GM10847 (cell line): ENCODE measurements around the gene EFNA5.

Source experiments
- POLR2A ChIP-seq: IDR thresholded peaks from 2 replicates; pipeline ENCODE4 v1.6.1; 2011; ENCODE audit not compliant: insufficient read length; ENCODE audit errors: extremely low read depth

The EFNA5 gene

DNA sequence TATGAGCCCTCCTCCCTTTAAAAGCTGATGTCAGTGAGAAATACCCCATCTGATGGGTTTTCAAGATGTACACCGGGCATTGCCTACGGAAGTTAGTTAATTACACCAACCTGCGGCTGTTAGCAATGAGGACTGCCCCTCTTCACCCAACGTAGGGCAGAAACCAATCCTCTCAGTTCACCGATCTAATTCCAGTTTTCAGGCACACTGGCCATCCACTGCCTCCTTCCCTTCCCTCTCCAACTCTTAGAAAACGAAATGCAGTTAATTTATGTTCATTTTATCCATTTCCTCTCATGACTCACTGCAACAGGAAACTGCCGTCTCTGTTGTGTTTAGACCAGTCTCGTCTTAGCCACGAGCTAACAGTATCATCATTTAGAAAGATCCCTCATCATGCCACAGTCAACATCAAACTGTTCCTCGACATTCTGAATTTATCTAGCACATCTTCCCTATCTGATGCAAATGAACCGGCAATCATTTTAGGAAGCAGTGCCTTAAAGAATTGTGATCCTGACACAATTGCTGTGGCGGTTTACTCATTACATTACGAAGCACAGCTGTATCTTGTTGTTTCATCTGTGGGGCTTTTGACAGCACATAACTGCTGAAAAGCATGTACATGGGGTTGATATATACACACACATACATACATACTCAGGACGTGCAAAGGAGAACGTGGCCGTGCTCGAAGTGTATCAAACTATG lies 168.6 kb downstream of the EFNA5 start:
- no peak for TF ChIP-seq POLR2A

DNA sequence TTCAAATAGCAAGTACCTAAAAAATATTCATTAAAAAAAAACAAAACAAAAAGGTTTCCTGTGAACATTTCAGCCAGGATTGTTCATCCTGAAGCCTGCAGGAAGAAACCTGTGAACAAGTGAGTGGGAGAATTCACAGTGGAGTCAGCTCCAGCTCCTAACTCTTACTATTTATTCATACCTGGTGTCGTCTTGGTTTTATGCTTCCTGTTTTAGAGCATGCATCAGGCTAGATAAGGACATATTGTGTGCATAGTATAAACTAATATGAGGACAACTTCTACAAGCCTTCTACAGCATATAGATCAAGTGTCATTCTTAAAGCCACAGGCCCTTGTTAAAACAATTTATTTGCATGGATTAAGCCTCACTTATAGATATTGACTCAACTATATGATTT lies 169.9 kb downstream of the EFNA5 start:
- TF ChIP-seq POLR2A, result no peak

DNA sequence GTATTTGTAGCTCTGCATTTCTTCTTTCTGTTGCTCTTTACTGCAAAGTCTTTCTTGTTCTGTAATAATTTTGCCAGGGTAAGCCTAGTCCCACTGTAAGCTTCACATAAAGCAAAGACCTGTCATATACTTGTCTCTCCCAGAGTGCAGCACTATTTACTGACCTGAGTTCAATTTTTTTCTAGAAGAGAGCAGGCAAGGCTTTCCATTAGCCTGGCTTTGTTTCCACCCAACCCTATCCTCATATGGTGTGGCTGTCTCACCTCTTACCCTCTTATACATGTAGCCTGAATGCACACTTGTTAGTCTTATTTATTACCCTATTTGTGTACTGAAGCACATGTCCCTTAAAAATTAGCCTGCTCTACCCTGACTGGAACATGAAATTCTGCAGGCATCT lies 170.4 kb downstream of the EFNA5 start:
- no peak for TF ChIP-seq POLR2A

DNA sequence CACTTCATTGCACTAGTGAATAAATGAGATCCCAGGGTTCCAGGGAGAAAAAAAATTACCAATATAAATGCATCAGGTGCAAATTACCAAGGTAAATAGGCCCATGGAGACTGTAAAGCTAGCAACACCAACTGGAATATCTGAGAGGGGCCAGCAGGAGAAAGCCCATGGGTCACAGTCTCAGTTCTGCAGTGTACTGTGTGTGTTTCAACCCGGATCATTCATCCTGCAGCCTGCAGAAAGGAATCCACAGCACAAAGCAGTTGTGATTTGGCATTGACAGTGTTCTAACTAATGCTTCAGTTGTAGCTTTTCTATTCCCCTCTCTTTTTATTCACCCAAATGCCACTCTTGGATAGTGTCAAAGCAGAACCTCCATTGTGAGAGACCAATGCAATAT lies 171.0 kb downstream of the EFNA5 start:
- no peak for TF ChIP-seq POLR2A

DNA sequence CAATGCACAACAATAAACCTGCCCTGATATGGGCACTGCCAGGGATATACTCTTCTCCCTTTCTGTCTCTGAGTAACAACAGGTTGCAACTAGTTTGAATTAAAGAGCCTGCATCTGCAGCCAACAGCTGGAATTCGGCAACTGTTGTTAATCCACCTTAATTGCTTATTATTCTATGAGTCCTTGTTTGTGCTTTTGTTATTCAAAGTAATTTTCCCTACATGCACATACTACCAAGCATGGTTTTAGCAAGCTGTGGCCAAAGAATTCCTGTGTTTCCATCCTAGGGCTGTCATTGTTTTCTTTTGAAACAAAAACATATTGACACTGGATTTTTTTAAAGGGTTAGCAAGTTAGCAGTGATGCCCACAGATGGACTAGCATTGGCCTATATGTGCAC lies 171.5 kb downstream of the EFNA5 start:
- no peak for TF ChIP-seq POLR2A

DNA sequence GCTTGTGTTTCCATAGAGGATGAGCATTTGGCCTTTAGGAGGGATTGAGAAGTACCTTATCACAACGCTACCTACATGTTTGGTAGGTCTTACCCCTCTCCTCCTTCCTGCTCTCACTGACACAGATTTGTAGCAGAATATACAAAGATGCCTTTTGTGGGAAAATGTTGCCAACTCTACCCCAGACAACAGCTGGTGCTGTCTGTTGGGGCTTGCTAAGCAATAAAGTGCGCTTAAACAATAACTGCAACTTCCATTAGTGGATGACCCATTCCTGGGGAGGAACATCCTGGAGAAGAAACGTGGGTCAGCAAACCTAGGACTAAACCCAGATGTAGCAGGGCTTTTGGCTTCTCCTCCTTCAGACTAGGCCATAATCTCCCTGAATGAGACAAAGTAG lies 174.3 kb downstream of the EFNA5 start:
- no peak for TF ChIP-seq POLR2A

DNA sequence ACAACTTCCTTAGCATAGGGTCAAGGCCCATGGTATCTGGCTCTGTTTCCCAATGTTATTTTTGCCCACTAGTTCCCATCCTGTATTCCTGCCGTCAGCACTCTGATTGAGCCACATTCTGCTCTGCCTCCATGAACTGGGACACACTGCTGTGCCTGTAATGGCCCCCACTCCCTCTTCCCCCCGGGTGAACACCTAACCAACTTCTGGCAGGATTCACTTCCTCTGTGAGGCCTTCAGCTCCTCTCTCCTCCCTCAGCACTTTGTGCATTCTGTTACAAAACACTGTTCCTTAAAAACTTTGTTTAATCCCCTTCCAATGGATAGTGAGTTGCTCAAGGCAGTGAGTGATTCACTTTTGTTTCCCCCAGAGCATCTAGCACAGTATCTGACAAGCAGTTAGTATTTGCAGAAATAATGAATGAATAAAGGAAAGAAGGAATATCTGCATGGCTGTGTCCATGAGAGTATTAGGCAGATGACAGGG lies 183.6 kb downstream of the EFNA5 start:
- TF ChIP-seq POLR2A, result no peak

DNA sequence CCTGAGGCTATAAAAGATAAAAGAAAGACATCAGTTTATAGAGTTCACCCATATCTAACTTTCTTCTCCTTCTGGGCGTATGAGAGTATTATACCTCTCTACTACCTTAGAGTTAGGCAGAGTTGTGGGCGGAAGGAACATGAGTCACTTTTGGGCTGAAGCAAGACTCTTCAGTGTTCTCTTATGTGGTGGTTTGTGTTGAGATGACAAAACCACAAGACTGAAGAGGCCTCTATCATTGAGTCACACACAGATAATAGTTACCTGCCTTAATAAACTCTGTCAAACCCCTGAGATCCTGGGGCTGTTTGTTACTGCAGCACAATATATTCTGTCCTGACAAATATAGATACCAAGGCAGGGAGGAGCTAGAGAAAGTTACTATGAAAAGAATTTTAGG lies 184.2 kb downstream of the EFNA5 start:
- no peak for TF ChIP-seq POLR2A

DNA sequence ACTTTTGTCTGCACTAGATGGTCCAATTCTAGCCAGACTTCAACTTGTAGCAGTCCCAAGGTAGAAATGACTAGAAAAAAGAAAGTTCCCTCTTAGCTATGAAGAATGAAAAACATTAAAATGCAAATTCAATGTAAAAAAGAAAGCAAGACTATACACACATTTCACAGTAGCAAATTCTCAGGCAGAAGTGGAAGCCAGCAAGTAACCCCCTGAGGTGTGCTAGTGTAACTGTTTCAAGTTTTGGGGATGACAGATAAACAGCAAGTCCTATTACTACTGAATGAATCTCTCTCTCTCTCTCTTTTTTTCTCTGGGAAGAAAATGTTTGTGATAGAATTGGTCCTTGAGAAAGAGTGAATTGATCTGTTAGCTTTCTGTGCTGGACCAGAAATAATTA lies 185.6 kb downstream of the EFNA5 start:
- TF ChIP-seq POLR2A, result no peak

DNA sequence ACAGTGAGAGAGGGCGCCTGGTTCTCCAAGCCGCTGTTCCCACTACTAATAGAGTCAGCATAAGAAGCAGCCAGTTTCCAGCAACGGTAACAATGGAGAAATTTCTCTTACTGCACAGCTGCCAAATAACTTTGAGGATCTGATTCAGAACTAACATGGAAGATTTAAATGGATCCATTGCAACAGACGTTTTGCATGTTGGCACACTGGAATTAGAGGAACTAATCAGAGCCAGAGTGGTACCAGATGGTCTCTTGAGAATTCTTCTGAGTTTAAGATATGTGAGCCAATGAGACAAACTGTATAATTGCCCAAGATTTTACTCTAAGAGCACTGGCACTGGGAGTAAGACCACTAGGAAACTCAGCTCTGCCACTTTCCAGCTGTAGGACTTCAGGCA lies 186.5 kb downstream of the EFNA5 start:
- no peak for TF ChIP-seq POLR2A

DNA sequence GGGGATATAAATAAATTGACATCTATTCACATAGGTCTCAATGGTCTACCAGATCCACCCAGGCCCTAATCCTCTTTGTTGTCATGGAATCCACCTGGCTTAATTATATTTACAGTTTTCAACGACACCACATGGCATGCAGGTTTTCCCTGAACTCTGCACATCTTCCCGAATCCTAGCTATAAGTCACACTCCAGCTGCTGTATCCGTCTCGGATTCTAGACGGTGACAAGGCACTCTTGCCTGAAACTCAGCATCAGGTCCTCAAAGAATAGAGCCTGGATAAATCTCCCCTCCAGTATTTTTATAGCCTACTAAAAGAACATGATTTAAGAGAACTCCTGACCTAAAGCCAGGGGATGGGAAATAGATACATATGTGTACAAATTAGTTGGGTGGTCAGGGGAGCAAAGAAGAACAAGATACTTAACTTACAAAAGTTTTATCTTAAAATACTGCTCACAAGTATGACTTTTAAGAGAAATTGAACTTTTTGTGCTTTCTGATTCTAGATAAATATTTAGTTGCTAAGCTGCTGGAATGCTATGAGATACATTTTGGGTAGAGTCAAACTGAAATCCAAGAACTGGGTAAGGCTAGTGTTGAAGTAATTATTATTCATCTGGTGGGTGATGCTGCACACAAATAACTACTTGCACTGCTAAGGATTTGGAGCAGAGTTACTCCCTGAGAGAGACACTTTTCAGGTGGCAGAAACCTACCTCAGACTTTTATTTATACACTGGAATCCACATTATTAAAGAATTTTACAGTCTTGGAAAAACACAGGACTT lies 187.3 kb downstream of the EFNA5 start:
- TF ChIP-seq POLR2A, result no peak

DNA sequence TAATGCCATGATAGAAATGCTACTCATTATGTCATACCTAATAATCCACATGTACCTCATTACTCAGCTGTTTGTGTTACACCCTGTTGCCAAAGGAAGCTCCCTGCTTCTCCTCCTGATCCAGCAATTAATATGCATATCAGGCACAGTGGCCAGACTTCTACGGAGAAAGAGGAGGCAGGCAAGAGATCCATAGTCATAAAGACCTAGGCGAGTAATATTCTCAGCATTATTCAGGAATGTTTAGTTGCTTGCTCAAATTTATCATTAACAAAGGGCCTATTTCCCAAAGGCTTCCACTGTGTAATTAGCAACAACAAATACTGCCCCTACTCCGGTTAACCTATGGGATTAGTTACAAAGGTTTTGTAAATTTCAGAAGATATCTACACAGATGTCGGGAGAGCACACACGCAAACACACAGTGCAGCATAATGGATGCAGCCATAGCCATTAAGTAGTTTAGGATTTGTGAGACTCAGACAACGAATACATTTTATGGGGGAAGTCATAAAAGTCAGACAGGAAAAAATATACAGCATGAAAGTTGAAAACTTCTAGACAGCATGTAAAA lies 192.6 kb downstream of the EFNA5 start:
- no peak for TF ChIP-seq POLR2A

DNA sequence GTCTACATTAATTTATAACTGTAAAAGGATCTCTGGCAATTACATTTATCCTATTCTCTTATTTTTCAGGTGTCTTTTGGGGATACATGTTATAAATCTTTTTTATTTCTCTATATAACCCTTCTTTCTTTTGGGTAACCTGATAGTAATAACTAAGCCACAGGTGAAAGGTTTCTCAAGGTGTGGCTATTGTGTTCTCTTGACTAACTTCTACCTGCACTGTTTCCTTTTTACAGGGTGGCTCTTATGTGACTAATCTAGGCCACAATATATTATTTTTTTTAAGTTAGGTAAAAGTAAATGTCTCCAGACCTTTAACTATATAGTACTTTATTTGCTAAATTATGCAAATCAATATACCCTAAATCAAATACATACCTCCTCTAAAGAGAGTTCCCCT lies 193.2 kb downstream of the EFNA5 start:
- TF ChIP-seq POLR2A, result no peak

DNA sequence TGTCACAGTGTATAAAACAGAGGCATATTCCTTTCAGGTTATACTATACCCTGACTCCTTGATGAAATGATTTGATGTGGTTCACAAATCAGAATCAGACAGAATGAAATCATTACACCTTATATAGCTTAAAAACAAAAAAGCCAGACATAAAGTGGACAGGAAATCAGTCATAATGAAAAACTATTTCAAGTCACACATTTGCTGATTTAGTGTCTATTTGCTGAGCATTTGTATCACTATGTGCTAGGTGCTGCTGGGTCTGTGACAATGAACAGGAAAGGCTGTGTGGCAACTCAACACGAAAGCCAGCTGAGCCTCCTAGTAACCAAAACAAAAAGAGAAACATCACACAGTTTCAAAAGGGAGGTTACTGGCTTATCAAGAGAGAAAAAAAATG lies 194.0 kb downstream of the EFNA5 start:
- no peak for TF ChIP-seq POLR2A

DNA sequence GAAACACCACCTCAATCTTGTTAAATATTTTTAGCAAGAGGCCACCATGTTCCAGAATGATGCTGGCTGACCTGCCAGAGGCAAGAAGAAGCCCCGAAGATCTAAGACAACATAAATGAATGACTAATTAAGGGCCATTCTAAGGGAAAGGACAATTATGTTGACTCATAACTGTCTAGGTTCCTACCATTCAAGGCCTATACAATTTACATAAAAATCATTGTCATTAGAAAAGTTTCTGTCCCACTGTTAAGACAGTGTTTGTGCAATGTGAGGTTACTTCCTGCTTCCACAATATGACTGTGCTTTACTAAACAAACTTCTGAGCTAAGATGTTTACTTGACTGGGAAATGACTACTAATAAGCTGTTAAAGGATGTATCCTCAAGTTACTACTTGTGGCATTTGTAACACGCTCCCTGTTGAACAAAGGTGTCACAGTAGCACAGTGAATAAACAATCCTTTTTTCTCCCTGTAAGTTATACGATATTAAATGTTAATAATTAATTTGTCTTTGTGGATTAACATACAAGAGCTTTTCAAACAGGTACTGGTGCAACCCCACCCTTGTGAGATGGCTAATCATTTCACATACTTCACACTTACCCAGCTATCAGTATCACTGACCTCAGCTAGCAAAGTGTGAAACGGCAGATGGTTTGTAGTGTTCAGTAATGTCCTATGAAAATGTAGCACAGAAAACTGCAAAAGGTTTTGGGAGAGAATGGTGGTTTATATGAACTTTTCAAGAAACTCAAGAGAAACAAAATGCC lies 195.8 kb downstream of the EFNA5 start:
- no peak for TF ChIP-seq POLR2A

DNA sequence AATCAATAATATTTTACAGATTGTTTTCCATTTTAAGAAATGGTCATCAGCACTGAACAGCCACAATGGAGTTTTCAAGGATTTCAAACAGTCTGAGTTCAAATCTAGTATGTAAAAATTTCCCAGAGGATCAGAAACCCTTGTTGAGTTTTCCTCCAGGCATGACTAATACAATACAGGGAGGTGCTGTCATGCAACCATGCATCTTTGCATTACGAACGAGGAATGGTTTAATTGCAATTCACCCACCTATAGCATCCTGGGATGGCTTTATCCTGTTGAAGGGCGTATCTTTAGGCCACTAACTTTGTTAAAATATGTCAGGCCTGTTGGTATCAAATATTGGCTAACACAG lies 196.4 kb downstream of the EFNA5 start:
- no peak for TF ChIP-seq POLR2A

DNA sequence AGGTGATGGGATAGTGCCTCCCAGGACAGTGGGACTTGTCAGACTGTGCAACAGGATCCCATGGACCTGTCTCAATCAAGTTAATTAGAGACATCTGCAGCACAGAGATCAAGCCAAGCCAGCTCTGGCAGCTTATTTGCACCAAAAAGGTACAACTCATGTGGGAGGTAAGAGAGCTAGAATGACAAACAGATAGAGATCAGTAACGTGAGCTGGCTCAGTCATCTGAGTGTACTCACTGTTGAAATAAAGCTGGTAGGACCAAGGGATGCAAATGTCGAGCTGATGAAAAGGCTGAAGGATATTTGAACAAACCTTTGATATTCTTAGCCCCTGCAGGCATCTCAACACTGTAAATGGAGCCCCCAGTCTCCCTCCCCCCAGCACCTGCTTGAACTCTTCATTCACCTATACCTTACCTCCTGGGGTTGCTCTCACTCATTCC lies 198.1 kb downstream of the EFNA5 start:
- TF ChIP-seq POLR2A, result no peak
